Measurements from ENCODE around the gene NDUFA8.

NDUFA8 gene

GRCh38 chr9:122124048-122124447, 35.5 kb downstream of the NDUFA8 start:
- H3K4me3 ChIP-seq (ENCODE audit: control insufficient read depth, low read depth, low read length) = no peak overlapping the region
- DNase-seq (ENCODE audit: low read depth) = no peak

GRCh38 chr9:122122903-122123632, 36.5 kb downstream of the NDUFA8 start:
- H3K4me3 ChIP-seq (ENCODE audit: control insufficient read depth, low read depth, low read length) = no peak overlapping the region
- peak; percentile 100 for TF ChIP-seq CTCF (conservative IDR thresholded peaks at IDR 0.05; ENCODE audit: control insufficient read depth, insufficient read depth, low read depth, low read length)
- peak; percentile 64 for DNase-seq (ENCODE audit: low read depth)

More at GRCh38 chr9:122124048-122124447, 35.5 kb downstream of the NDUFA8 start:
- no peak for TF ChIP-seq CTCF (conservative IDR thresholded peaks at IDR 0.05; ENCODE audit: control insufficient read depth, insufficient read depth, low read depth, low read length)

GRCh38 chr9:122122468-122122867, 37.1 kb downstream of the NDUFA8 start:
- no peak for TF ChIP-seq CTCF (conservative IDR thresholded peaks at IDR 0.05; ENCODE audit: control insufficient read depth, insufficient read depth, low read depth, low read length)
- DNase-seq (ENCODE audit: low read depth) = no peak
- no peak overlapping the region for H3K4me3 ChIP-seq (ENCODE audit: control insufficient read depth, low read depth, low read length)

GRCh38 chr9:122121931-122122330, 37.6 kb downstream of the NDUFA8 start:
- no peak for DNase-seq (ENCODE audit: low read depth)
- TF ChIP-seq CTCF (conservative IDR thresholded peaks at IDR 0.05; ENCODE audit: control insufficient read depth, insufficient read depth, low read depth, low read length) = no peak

GRCh38 chr9:122121391-122121790, 38.2 kb downstream of the NDUFA8 start:
- TF ChIP-seq CTCF (conservative IDR thresholded peaks at IDR 0.05; ENCODE audit: control insufficient read depth, insufficient read depth, low read depth, low read length) = no peak
- H3K4me3 ChIP-seq (ENCODE audit: control insufficient read depth, low read depth, low read length) = no peak overlapping the region
- DNase-seq (ENCODE audit: low read depth) = no peak

More at GRCh38 chr9:122121931-122122330, 37.6 kb downstream of the NDUFA8 start:
- H3K4me3 ChIP-seq (ENCODE audit: control insufficient read depth, low read depth, low read length) = no peak overlapping the region

- DNase-seq (ENCODE audit: low read depth) = no peak
- TF ChIP-seq CTCF (conservative IDR thresholded peaks at IDR 0.05; ENCODE audit: control insufficient read depth, insufficient read depth, low read depth, low read length) = no peak
Observed at GRCh38 chr9:122120316-122121071, 39.1 kb downstream of the NDUFA8 start.

More at GRCh38 chr9:122120316-122121071, 39.1 kb downstream of the NDUFA8 start:
- no peak overlapping the region for H3K4me3 ChIP-seq (ENCODE audit: control insufficient read depth, low read depth, low read length)

Measured in fibroblast of mammary gland (primary cell).